GM19452 (cell line): Measurements from ENCODE around the gene IKZF1.

ENCODE experiments used
- ATAC-seq: cut with Tn5 transposase; IDR thresholded peaks from one replicate; pipeline ENCODE4 v1.9.1; 2021; ENCODE audit not compliant: unreplicated experiment

IKZF1 gene

GRCh38 chr7:50307368-50308032 lies 3.0 kb downstream of the IKZF1 start:
- peak; percentile 39 for ATAC-seq

DNA sequence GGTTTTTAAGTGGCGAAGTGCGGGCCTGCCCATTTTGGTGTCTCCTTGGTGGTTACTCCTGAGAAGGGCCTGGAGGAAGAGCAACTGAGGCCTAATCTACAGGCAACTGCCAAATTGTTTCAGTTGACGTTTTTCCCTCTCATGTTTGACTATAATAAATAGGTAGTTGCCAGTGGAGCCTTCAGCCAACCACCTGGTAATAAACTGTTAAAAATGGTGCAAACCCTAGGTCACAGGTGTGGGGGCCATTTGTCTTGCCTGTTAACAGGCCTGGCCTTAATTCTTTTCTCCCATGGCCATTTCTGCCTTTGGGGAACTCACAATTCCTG lies 3.7 kb downstream of the IKZF1 start:
- no peak for ATAC-seq

GRCh38 chr7:50308532-50309385 lies 4.2 kb downstream of the IKZF1 start:
- ATAC-seq, result no peak

- ATAC-seq, result no peak
Measured at GRCh38 chr7:50309721-50310120, 5.2 kb downstream of the IKZF1 start.

DNA sequence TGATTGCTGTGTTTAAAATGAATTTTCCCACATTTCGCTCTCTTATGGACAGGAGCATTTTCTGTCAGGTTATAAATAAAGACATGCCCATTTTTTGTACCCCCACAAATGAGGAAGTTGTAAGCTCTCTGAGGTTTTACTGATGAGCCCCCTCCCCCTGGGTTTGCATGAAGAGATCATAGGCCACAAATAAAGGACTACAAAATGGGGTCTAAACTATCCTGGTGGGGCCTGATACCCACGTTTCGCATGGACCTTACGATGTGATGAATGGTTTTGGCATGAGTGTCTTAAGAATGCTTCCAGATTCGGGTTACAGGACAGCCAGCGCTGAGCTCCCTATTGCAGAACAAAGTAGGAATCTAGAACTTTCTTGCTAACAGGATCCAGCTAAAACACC lies 5.8 kb downstream of the IKZF1 start:
- ATAC-seq, result no peak

GRCh38 chr7:50310956-50311355 lies 6.4 kb downstream of the IKZF1 start:
- ATAC-seq, result no peak

DNA sequence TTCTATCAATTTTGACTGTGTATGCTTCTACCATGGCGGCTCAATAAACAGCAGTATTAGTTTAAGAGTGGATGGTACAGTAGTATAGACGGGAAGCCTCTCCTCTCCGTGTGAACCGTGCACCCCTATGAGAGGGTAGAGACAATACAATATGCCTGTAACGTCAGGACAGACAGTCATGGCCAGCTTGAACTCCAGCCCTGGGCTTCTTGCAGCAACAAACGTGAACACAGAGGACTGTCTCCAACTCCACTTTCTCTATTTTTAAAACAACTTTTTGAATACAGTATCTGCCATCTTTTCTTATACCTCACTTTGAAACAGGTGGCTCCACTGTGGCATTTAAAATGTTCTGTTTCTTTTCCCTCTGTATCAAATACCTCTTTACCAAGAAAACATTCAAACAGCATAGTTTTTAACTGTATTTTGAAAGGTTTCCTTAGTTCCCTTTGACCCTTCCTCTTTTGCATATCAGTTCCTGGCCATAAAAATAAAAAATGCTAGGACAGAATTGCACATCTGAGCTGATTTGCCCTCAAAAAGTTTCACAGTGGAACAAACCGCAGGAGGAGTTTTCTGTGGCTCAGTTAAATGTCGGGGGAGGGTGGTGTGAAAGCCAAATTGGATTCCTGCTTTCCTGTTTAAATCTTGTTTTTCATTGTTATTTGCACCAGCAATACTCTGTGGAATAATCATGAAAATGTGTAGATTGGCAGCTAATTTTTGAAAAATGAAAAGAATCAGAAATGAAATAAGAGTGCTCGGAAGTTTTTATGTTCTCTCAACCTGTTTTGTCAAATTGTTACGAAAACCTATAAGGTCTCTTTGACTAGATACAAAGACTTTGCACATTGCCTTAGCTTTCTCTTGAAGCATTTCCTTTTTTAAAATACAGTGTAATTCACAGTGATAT lies 8.0 kb downstream of the IKZF1 start:
- no peak for ATAC-seq

GRCh38 chr7:50314836-50315592 lies 10.5 kb downstream of the IKZF1 start:
- no peak for ATAC-seq

GRCh38 chr7:50315739-50316671 lies 11.5 kb downstream of the IKZF1 start:
- ATAC-seq, result no peak

DNA sequence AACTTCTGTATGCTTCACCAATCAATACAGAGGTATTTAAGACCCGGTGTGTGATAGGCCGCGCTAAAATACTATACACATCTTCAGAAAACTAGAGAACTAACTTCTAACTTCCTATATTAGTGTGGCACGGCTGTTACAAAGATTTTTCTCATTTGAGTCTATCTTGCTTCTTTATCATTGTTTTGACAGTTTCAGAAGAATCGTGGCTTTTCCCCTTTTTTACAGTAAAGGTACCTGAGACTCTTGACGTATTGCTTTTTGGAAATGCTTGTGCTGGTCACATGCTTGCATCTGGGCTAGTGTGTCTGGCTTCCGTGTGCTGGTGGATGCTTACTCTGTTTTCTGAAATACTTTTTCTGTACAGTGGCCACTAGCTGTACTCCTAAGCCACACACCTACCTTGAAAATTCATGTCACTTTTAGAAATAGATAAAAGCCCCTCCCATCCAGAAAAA lies 12.7 kb downstream of the IKZF1 start:
- peak; percentile 74 for ATAC-seq

GRCh38 chr7:50317697-50318669 lies 13.5 kb downstream of the IKZF1 start:
- peak; percentile 5 for ATAC-seq

DNA sequence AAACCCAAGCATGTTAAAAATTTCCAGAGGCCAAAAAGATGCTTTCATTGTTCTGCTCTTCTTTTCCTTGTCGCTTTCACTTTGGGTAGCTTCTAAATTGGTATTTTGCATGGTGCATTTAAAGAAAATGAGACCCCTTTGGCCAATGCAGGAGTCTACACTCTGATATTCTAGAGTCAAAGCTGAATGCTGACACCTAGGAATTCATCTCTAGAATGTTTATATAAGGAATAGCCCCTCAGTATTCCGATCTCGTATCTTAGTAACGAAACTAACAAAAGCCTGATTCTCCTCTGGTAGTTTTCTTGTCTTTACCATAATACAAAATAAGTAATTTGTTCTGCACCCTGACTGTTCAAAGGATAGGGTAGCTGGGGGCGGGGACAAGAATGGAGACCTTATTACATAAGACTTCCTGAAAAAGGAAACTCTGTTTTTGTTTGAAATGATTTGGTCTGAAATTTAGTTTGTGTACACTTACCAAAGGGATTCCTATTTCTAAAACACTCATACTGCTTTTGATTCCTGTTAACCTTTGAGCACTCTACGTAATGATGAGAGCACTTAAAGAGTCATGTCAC lies 17.1 kb downstream of the IKZF1 start:
- ATAC-seq, result no peak

DNA sequence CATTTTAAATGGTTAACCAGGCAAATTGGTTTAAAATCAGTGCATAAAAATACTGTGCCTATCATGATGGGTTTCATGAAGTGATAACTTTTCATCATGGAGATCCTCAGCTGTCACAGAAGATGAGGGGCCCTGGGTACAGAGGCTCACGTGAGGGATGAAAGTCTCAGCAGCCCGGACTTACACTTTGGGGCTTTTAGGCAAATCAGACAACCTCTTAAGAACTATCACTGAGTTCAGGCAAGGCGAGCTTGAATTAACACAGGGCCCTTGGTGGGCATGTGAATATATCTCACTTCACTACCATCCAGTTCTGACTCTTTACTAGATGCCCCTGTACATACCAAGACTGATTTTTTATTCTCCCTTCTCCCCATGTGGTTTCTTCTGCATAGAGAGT lies 19.6 kb downstream of the IKZF1 start:
- ATAC-seq, result no peak

GRCh38 chr7:50327443-50327842 lies 22.9 kb downstream of the IKZF1 start:
- peak; percentile 38 for ATAC-seq

DNA sequence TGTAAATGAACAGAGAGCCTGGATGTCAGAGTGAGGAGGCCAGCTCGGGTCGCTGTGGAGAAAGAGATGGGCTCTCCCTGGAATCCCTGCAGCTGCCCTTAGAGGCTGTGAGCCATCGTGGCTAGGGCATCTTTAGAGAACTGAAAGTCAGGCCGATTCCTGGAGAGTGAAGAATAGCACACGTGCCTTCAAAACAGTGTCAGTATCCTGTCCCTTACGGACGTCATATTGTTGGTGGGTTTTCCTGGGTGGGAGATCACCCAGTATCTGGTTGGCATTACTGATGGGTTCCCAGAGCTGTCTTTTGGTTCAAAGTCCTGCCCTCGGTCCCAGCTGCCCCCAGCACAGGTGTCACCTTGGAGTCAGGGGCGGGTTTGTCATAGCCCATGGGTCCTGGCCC lies 25.3 kb downstream of the IKZF1 start:
- ATAC-seq, result no peak

GRCh38 chr7:50330254-50330653 lies 25.7 kb downstream of the IKZF1 start:
- ATAC-seq, result no peak

DNA sequence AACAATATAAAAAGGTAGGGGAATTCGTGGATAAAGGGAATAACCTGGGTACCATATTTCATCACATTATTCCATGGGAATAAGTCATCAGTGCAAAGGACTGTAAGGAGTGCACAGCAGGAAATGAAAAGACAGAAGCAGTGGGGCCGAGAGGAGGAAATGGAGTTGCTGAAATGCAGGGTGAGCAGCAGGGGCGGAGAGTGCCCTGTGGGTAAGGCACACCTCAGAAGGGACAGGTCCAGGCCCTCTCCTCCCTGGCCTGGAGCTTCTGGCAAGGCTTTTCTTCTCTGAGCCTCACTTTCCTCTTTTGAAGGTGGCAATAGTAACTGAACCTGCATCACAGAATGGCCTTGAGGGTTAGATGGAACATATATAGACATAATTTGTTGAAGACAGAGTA lies 26.2 kb downstream of the IKZF1 start:
- no peak for ATAC-seq

- ATAC-seq, result peak; percentile 62
Measured at GRCh38 chr7:50331564-50332208, 27.2 kb downstream of the IKZF1 start.
